Natural killer cell (primary cell): Measurements from ENCODE around the gene RELN. TPM values are rescaled to one million over a fixed set of nuclear protein-coding genes. Genes with fewer than 3 reads are reported as not detected.
"Not testable (repeated sequence)": the region's sequence is repeated elsewhere in the genome, so short reads cannot be mapped to it uniquely, and the experiment has no call there.

Experiments
- ATAC-seq, 3 donors: fragments of 150-1000 bp in 2 of 3; fragments of 200-7000 bp in 1 of 3; cut with Tn5 transposase; 1 replicate in 1 of 3; 2 replicates in 2 of 3; pipeline ENCODE4 v1.10.0; 2021; ENCODE audit warnings: mild to moderate bottlenecking in 2 of 3, moderate library complexity in 2 of 3
- DNase-seq, 2 donors: peaks; one replicate each; pipeline versions ENCODE4 v3.0.0 to v3.0.0-alpha.2; 2013 to 2021; ENCODE audit warnings: mixed read lengths in 1 of 2
- H3K27ac ChIP-seq: one replicate; pipeline ENCODE4 v1.5.1; 2013; ENCODE audit warnings: mild to moderate bottlenecking, low read length
- H3K27me3 ChIP-seq: one replicate; pipeline ENCODE4 v1.6.1; 2013; ENCODE audit warnings: low read length; ENCODE audit not compliant: control insufficient read depth, insufficient read depth
- H3K36me3 ChIP-seq: one replicate; pipeline ENCODE4 v1.6.1; 2013; ENCODE audit warnings: low read length; ENCODE audit not compliant: control insufficient read depth, insufficient read depth
- H3K4me1 ChIP-seq: one replicate; pipeline ENCODE4 v1.6.1; 2013; ENCODE audit warnings: low read length; ENCODE audit not compliant: control insufficient read depth, insufficient read depth
- H3K4me3 ChIP-seq: one replicate; pipeline ENCODE4 v1.5.1; 2013; ENCODE audit warnings: low read length
- H3K9me3 ChIP-seq: one replicate; pipeline ENCODE4 v1.6.1; 2013; ENCODE audit warnings: low read length; ENCODE audit not compliant: control insufficient read depth, insufficient read depth
- H3K27ac Mint-ChIP-seq, 2 donors: one replicate each; pipeline ENCODE4 v1.8.0; 2022; ENCODE audit warnings: mild to moderate bottlenecking in 2 of 2, mixed read lengths in 2 of 2, moderate library complexity in 1 of 2
- H3K27me3 Mint-ChIP-seq, 2 donors: one replicate each; pipeline ENCODE4 v1.8.0; 2022; ENCODE audit warnings: low read depth in 2 of 2, mixed read lengths in 2 of 2
- H3K36me3 Mint-ChIP-seq: one replicate; pipeline ENCODE4 v1.8.0; 2022; ENCODE audit warnings: mixed read lengths
- H3K4me1 Mint-ChIP-seq, 2 donors: one replicate each; pipeline ENCODE4 v1.8.0; 2022; ENCODE audit warnings: mixed read lengths in 2 of 2
- H3K4me3 Mint-ChIP-seq: one replicate; pipeline ENCODE4 v1.8.0; 2022; ENCODE audit warnings: mild to moderate bottlenecking, moderate library complexity, mixed read lengths
- H3K9me3 Mint-ChIP-seq, 2 donors: one replicate each; pipeline ENCODE4 v1.8.0; 2022; ENCODE audit warnings: mixed read lengths in 2 of 2
- CTCF ChIP-seq: fragments of 200-600 bp; IDR thresholded peaks from one replicate; pipeline ENCODE4 v1.8.0; 2022; ENCODE audit warnings: antibody characterized with exemption
- WGBS: methylation state at CpG from one replicate; pipeline ENCODE4 v1.1.7; 2013; ENCODE audit warnings: missing lambda C conversion rate; ENCODE audit not compliant: insufficient coverage; 5-methylcytosine and 5-hydroxymethylcytosine counted together
- intact Hi-C: fragments of 100-400 bp; cut with micrococcal nuclease; formaldehyde crosslinking; loops from one replicate; pipeline ENCODE4 v1.14.2; 2022
- total RNA-seq, 4 donors: library from RNA; stranded (reverse); fragments of 120-200 nt in 1 of 4; gene quantifications; one replicate each; pipeline versions ENCODE4 v1.2.3 to v1.2.4, GENCODE V29; 2013 to 2022

RELN gene
- total RNA-seq, 3 donors from 2014 or later (not counting 1 experiment from before 2014, with no cell fraction given): not detected

GRCh38 chr7:103905997-103906396 is 83.5 kb downstream of the RELN start:
- no peaks in the 10 kb centered on the region for H3K4me1 Mint-ChIP-seq
- TF ChIP-seq CTCF: no peak
- no peaks in the 10 kb centered on the region for H3K36me3 ChIP-seq
- no peaks in the 10 kb centered on the region for H3K4me1 ChIP-seq
- no peak overlapping the region for H3K4me3 ChIP-seq
- no peaks in the 10 kb centered on the region for H3K36me3 Mint-ChIP-seq
- no peak for DNase-seq
- WGBS: 72% methylated on average over 1 of the region's 2 CpGs
- no peak for ATAC-seq
- no peak overlapping the region for H3K27ac Mint-ChIP-seq
- peaks cover 2 to 4% of the 10 kb centered on the region in 2 donors for H3K9me3 Mint-ChIP-seq
- H3K27ac ChIP-seq: no peak overlapping the region
- intact Hi-C loops: no loop called here
- no peaks in the 10 kb centered on the region for H3K27me3 ChIP-seq
- H3K4me3 Mint-ChIP-seq: no peak overlapping the region
- H3K9me3 ChIP-seq: no peaks in the 10 kb centered on the region
- H3K27me3 Mint-ChIP-seq: no peaks in the 10 kb centered on the region

GRCh38 chr7:103902917-103903316 is 86.5 kb downstream of the RELN start:
- no peak for TF ChIP-seq CTCF
- H3K36me3 ChIP-seq: no peaks in the 10 kb centered on the region
- no peaks in the 10 kb centered on the region for H3K4me1 ChIP-seq
- DNase-seq (no peak), ATAC-seq (no peak)
- no peaks in the 10 kb centered on the region for H3K4me1 Mint-ChIP-seq
- H3K27ac Mint-ChIP-seq: no peak overlapping the region
- no peaks in the 10 kb centered on the region for H3K36me3 Mint-ChIP-seq
- no peak overlapping the region for H3K27ac ChIP-seq
- H3K27me3 Mint-ChIP-seq: no peaks in the 10 kb centered on the region
- H3K27me3 ChIP-seq: no peaks in the 10 kb centered on the region
- H3K9me3 Mint-ChIP-seq: peaks cover 2 to 6% of the 10 kb centered on the region in 2 donors
- 0% methylated on average over 2 of the region's 3 CpGs for WGBS
- no peak overlapping the region for H3K4me3 Mint-ChIP-seq
- no peak overlapping the region for H3K4me3 ChIP-seq
- intact Hi-C loops: no loop called here
- no peaks in the 10 kb centered on the region for H3K9me3 ChIP-seq

GRCh38 chr7:103896826-103897225 is 92.6 kb downstream of the RELN start:
- H3K4me1 ChIP-seq, H3K4me3 ChIP-seq, intact Hi-C loops, H3K27ac Mint-ChIP-seq, H3K27me3 Mint-ChIP-seq, H3K36me3 ChIP-seq, H3K9me3 Mint-ChIP-seq, H3K36me3 Mint-ChIP-seq, H3K27ac ChIP-seq, ATAC-seq, H3K9me3 ChIP-seq, DNase-seq, H3K27me3 ChIP-seq, H3K4me1 Mint-ChIP-seq, H3K4me3 Mint-ChIP-seq: not testable (repeated sequence)
- WGBS: 74% methylated on average over 3 of the region's 4 CpGs

DNA sequence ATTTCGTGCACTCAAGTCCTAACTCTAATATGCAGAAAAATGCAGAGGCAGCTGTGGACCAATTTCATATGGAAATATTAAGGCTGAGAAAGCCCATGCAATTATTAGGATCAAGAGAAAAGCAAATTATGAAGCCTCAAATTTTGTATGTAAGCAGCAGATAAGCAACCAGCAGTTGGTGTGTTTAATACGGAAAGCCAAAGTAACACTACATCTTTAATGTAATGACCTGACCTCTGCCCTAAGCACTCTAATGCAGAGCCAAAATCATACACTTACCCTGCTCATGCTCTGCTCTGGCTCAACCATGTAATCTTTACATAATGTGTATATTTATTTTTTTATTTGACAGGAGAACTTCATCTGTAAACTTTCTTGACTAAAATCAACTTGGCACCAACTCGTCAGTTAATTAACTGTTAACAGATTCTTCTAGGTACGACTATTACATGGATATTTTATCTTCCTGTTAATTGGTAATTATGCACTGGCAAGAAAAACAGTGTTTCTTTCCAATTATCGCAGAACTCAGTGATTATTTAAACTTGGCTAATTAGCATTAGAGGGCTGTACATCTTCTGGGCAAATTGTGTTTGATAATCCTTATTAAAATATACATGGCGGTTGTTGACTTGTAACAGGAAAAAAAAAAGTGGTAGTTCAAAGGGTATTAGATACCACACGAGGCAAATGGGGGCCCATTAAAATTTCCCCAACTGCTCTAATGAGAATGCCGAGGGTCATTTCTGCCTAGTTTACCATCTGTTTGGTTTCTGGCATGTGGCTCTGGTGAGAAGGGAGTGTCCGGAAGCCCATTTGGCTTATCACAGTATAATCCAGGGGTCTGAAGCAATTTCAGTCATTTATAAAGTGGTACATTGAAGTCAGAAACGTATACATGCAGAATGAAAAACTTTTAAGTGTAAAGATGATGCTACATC is 94.5 kb downstream of the RELN start:
- WGBS: 72% methylated on average over 10 of the region's 10 CpGs
- H3K36me3 ChIP-seq: no peaks in the 10 kb centered on the region
- Mint-ChIP-seq H3K4me3 (no peak overlapping the region), H3K36me3 (no peaks in the 10 kb centered on the region), H3K4me1 (no peaks in the 10 kb centered on the region), H3K9me3 (peaks cover 0 to 4% of the 10 kb centered on the region in 2 donors), H3K27me3 (no peaks in the 10 kb centered on the region), H3K27ac (no peak overlapping the region)
- ATAC-seq: no peak
- H3K27ac ChIP-seq: no peak overlapping the region
- no peak for DNase-seq
- H3K4me3 ChIP-seq: no peak overlapping the region
- intact Hi-C loops: no loop called here
- TF ChIP-seq CTCF: no peak
- no peaks in the 10 kb centered on the region for H3K4me1 ChIP-seq
- H3K27me3 ChIP-seq: no peaks in the 10 kb centered on the region
- no peaks in the 10 kb centered on the region for H3K9me3 ChIP-seq
